OCI-LY3 (cell line): Measurements from ENCODE around the gene MIS18A.

ENCODE experiments used
- EZH2phosphoT487 ChIP-seq: fragments of 200-600 bp; shearing (Covaris generic); IDR thresholded peaks from 2 replicates; pipeline ENCODE4 v1.6.1; 2018; ENCODE audit warnings: antibody characterized with exemption, mixed run types, low read depth
- TF ChIP-seq, protein P1 (sequence below): fragments of 200-600, 300-600 bp; sonication (generic); IDR thresholded peaks from 2 replicates; pipeline ENCODE4 v1.5.1; 2014; ENCODE audit warnings: antibody characterized with exemption, low read length, low read depth

DNA sequence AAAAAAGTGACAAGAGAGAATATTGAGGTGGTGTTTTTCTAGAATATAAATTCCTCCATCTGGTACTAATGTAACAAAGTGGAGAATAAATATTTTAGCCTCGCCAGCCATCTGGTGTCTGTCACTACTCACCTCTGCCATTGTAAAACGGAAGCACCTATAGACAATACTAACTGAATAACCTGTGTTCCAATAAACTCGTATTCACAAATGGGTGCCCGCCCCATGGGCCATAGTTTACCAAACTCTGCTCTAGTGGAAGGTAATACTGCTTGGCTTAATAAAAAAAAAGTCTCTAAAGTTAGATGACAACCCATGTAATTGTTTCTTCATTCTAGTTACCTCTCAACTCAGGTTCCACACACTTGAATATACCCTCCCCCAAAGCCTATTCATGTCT is 8.1 kb downstream of the MIS18A start:
- TF ChIP-seq, protein P1, sequence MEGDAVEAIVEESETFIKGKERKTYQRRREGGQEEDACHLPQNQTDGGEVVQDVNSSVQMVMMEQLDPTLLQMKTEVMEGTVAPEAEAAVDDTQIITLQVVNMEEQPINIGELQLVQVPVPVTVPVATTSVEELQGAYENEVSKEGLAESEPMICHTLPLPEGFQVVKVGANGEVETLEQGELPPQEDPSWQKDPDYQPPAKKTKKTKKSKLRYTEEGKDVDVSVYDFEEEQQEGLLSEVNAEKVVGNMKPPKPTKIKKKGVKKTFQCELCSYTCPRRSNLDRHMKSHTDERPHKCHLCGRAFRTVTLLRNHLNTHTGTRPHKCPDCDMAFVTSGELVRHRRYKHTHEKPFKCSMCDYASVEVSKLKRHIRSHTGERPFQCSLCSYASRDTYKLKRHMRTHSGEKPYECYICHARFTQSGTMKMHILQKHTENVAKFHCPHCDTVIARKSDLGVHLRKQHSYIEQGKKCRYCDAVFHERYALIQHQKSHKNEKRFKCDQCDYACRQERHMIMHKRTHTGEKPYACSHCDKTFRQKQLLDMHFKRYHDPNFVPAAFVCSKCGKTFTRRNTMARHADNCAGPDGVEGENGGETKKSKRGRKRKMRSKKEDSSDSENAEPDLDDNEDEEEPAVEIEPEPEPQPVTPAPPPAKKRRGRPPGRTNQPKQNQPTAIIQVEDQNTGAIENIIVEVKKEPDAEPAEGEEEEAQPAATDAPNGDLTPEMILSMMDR = no peak
- TF ChIP-seq EZH2phosphoT487 = no peak
